Tibial nerve (tissue), 4 donors: ENCODE results near the gene PELI2. TPM values are rescaled to one million over a fixed set of nuclear protein-coding genes. Genes with fewer than 3 reads are reported as not detected.

Experiments
- DNase-seq, 2 donors: peaks; one replicate each; pipeline ENCODE4 v3.0.0-alpha.2; 2019; ENCODE audit warnings: low spot score in 2 of 2
- H3K27ac ChIP-seq, 4 donors: fragments of 200-600 bp; sonication (generic) in 3 of 4; one replicate each; pipeline ENCODE4 v1.5.1; 2017 to 2019; ENCODE audit warnings: mild to moderate bottlenecking in 1 of 4
- H3K27me3 ChIP-seq, 2 donors: fragments of 200-600 bp; sonication (generic) in 1 of 2; one replicate each; pipeline versions ENCODE4 v1.5.1 to v1.6.0; 2017 to 2019
- H3K36me3 ChIP-seq, 3 donors: fragments of 200-600 bp; sonication (generic); one replicate each; pipeline ENCODE4 v1.5.1; 2018 to 2019
- H3K4me1 ChIP-seq, 4 donors: fragments of 200-600 bp; sonication (generic) in 3 of 4; one replicate each; pipeline ENCODE4 v1.5.1; 2017 to 2019
- H3K4me3 ChIP-seq, 4 donors: fragments of 200-600 bp; sonication (generic) in 3 of 4; one replicate each; pipeline ENCODE4 v1.5.1; 2017 to 2019; ENCODE audit warnings: mild to moderate bottlenecking in 1 of 4, moderate library complexity in 1 of 4
- H3K9me3 ChIP-seq, 4 donors: fragments of 200-600 bp; sonication (generic) in 3 of 4; one replicate each; pipeline ENCODE4 v1.5.1; 2017 to 2019
- CTCF ChIP-seq, 5 experiments: fragments of 200-600 bp in 3 of 5; fragments of 450-650 bp in 2 of 5; sonication (generic) in 3 of 5; IDR thresholded peaks; one replicate each; pipeline ENCODE4 v1.5.1; 2016 to 2019; ENCODE audit warnings: antibody characterized with exemption in 5 of 5, mild to moderate bottlenecking in 3 of 5, moderate library complexity in 2 of 5
- EP300 ChIP-seq, 2 donors: sonication (generic); formaldehyde crosslinking; IDR thresholded peaks; one replicate each; pipeline ENCODE4 v1.6.1; 2017; ENCODE audit warnings: antibody characterized with exemption in 2 of 2, mild to moderate bottlenecking in 1 of 2
- POLR2A ChIP-seq, 2 donors: fragments of 450-650 bp; IDR thresholded peaks; one replicate each; pipeline ENCODE4 v1.6.1; 2017; ENCODE audit warnings: antibody characterized with exemption in 2 of 2, mild to moderate bottlenecking in 2 of 2, moderate library complexity in 2 of 2
- WGBS, 2 donors: methylation state at CpG; one replicate each; pipeline ENCODE4 v1.1.5; 2018; 5-methylcytosine and 5-hydroxymethylcytosine counted together
- total RNA-seq, 4 donors: library from RNA; depleted of rRNA; stranded (reverse); fragments of >200 nt; gene quantifications; one replicate each; pipeline ENCODE4 v1.1.0, GENCODE V29; 2016

The PELI2 gene
- total RNA-seq = 10 to 100 TPM; 20.1 to 42.3 (median 35.1) TPM

- TF ChIP-seq POLR2A (IDR thresholded peaks at IDR 0.05) (peak; percentile 38 to 78), CTCF (IDR thresholded peaks at IDR 0.05) (peak in 3 of 5 experiments; percentile 30 to 65 (median 59)), EP300 (IDR thresholded peaks at IDR 0.05) (peak in 1 of 2 donors; percentile 66)
- Histone ChIP-seq H3K4me3 (peak within 1 kb of the TSS; percentile 79 to 97 (median 87)), H3K9me3 (no peaks in the 10 kb centered on the region), H3K27me3 (no peaks in the 10 kb centered on the region), H3K4me1 (peaks cover 0 to 50% (median 20%) of the 10 kb centered on the region in 4 donors), H3K27ac (peak within 1 kb of the TSS; percentile 91 to 99 (median 94)), H3K36me3 (no peaks in the 10 kb centered on the region)
- peak; percentile 52 to 60 for DNase-seq
- WGBS, 2 donors = 1% methylated on average over 39 to 75 of the region's 96 CpGs
Observed at GRCh38 chr14:56117765-56118610, at the start of gene PELI2. Gene PELI2 (plus strand): TSS chr14:56118411. CDS start chr14:56118661, 250 bp downstream.

DNA sequence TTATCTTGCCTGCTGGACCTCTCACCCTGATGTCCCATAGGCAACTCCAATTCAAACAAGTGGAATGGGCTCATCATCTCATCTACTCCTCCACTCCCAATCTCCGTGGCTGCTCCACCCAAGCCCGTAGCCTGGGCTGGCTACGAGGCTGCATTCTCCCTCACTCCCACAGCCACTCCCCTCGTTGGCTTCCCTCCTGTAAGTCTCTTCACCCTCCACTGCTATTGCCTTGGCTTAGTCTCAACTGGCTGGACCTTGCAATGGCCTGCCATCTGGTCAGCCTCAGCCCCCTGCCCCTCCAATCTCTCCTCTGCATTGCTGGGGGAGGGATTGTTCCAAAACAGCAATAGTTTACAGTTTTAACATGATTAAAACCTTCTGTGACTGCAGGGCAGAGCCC, 44.4 kb upstream of the PELI2 start:
- Histone ChIP-seq H3K4me1 (peaks cover 0 to 5% (median 0%) of the 10 kb centered on the region in 4 donors), H3K9me3 (no peaks in the 10 kb centered on the region), H3K36me3 (no peaks in the 10 kb centered on the region), H3K4me3 (no peak overlapping the region), H3K27me3 (no peaks in the 10 kb centered on the region), H3K27ac (no peak overlapping the region)
- TF ChIP-seq POLR2A (IDR thresholded peaks at IDR 0.05) (no peak), EP300 (IDR thresholded peaks at IDR 0.05) (no peak), CTCF (IDR thresholded peaks at IDR 0.05) (no peak)
- 52 to 58% methylated on average over 4 of the region's 4 CpGs for WGBS, 2 donors
- no peak for DNase-seq

GRCh38 chr14:56075301-56075700, 42.9 kb upstream of the PELI2 start:
- Histone ChIP-seq H3K4me3 (no peak overlapping the region), H3K4me1 (peaks cover 0 to 5% (median 0%) of the 10 kb centered on the region in 4 donors), H3K27me3 (no peaks in the 10 kb centered on the region), H3K36me3 (no peaks in the 10 kb centered on the region), H3K27ac (no peak overlapping the region), H3K9me3 (no peaks in the 10 kb centered on the region)
- TF ChIP-seq EP300 (IDR thresholded peaks at IDR 0.05) (no peak), CTCF (IDR thresholded peaks at IDR 0.05) (no peak), POLR2A (IDR thresholded peaks at IDR 0.05) (no peak)
- no peak for DNase-seq
- 83 to 89% methylated on average over 2 of the region's 2 CpGs for WGBS, 2 donors

DNA sequence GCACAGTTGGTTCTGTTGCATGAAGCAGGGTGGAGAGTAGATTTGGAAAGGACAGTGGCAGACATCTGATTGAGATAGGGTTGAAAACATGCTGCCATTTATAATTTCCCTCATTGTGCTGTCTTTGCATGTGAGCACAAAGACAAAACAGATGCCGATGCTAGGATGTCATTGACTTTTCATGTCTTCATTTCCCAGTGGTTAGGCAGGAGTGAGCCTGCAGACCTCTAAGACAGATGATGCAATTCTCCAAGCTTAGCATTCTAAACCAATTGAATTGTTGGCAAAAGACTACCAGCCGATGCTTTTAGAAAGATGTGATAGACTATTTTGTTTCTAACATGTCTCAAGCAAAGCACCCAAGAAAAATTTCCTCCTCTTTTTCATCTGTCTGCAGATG, 37.1 kb upstream of the PELI2 start:
- no peak for TF ChIP-seq CTCF (IDR thresholded peaks at IDR 0.05)
- TF ChIP-seq EP300 (IDR thresholded peaks at IDR 0.05) = no peak
- no peak for TF ChIP-seq POLR2A (IDR thresholded peaks at IDR 0.05)
- 46 to 61% methylated on average over 2 of the region's 2 CpGs for WGBS, 2 donors
- H3K4me1 ChIP-seq = no peaks in the 10 kb centered on the region

GRCh38 chr14:56082880-56083279, 35.3 kb upstream of the PELI2 start:
- H3K9me3 ChIP-seq = no peaks in the 10 kb centered on the region
- 76 to 80% methylated on average over 2 of the region's 2 CpGs for WGBS, 2 donors
- no peaks in the 10 kb centered on the region for H3K4me1 ChIP-seq
- no peak for DNase-seq
- no peak overlapping the region for H3K27ac ChIP-seq
- TF ChIP-seq EP300 (IDR thresholded peaks at IDR 0.05) (no peak), POLR2A (IDR thresholded peaks at IDR 0.05) (no peak), CTCF (IDR thresholded peaks at IDR 0.05) (no peak)
- no peak overlapping the region for H3K4me3 ChIP-seq
- no peaks in the 10 kb centered on the region for H3K27me3 ChIP-seq
- H3K36me3 ChIP-seq = no peaks in the 10 kb centered on the region

More for the DNA sequence above, 37.1 kb upstream of the PELI2 start:
- no peak overlapping the region for H3K4me3 ChIP-seq
- H3K9me3 ChIP-seq = no peaks in the 10 kb centered on the region
- H3K36me3 ChIP-seq = no peaks in the 10 kb centered on the region
- DNase-seq = no peak
- H3K27ac ChIP-seq = no peak overlapping the region
- H3K27me3 ChIP-seq = no peaks in the 10 kb centered on the region
